Transverse colon (tissue), 4 donors: ENCODE results near the gene SMCO2. TPM values are rescaled to one million over a fixed set of nuclear protein-coding genes. Genes with fewer than 3 reads are reported as not detected.

ENCODE experiments used
- DNase-seq: peaks from one replicate; pipeline ENCODE4 v3.0.0-alpha.2; 2019
- H3K27ac ChIP-seq, 4 donors: fragments of 200-600 bp; sonication (generic); 2 replicates each; pipeline ENCODE4 v1.5.1; 2016 to 2018; ENCODE audit warnings: inconsistent platforms in 4 of 4
- H3K27me3 ChIP-seq: fragments of 200-600 bp; sonication (generic); 2 replicates; pipeline ENCODE4 v1.5.1; 2017; ENCODE audit warnings: inconsistent platforms
- H3K36me3 ChIP-seq, 4 donors: fragments of 200-600 bp; sonication (generic); 2 replicates each; pipeline ENCODE4 v1.5.1; 2017 to 2019; ENCODE audit warnings: inconsistent platforms in 4 of 4
- H3K4me1 ChIP-seq, 4 donors: fragments of 200-600 bp; sonication (generic); 2 replicates each; pipeline ENCODE4 v1.5.1; 2017 to 2020; ENCODE audit warnings: inconsistent platforms in 4 of 4
- H3K4me3 ChIP-seq, 4 donors: fragments of 200-600 bp; sonication (generic); 1 replicate in 1 of 4; 2 replicates in 3 of 4; pipeline versions ENCODE4 v1.5.1 to v1.6.1; 2017 to 2019; ENCODE audit warnings: inconsistent platforms in 4 of 4
- H3K9me3 ChIP-seq, 2 donors: fragments of 200-600 bp; sonication (generic); 2 replicates each; pipeline ENCODE4 v1.5.1; 2017 to 2019; ENCODE audit warnings: inconsistent platforms in 2 of 2
- CTCF ChIP-seq, 5 experiments: fragments of 200-600 bp in 3 of 5; fragments of 450-650 bp in 2 of 5; sonication (generic) in 3 of 5; IDR thresholded peaks; 1 replicate in 2 of 5; 2 replicates in 3 of 5; pipeline ENCODE4 v1.5.1; 2016 to 2017; ENCODE audit warnings: antibody characterized with exemption in 5 of 5, inconsistent platforms in 3 of 5, mild to moderate bottlenecking in 2 of 5, moderate library complexity in 1 of 5
- EP300 ChIP-seq: sonication (generic); formaldehyde crosslinking; IDR thresholded peaks from one replicate; pipeline ENCODE4 v1.6.1; 2017; ENCODE audit warnings: antibody characterized with exemption, low read depth
- POLR2A ChIP-seq: fragments of 450-650 bp; IDR thresholded peaks from one replicate; pipeline ENCODE4 v1.6.1; 2016; ENCODE audit warnings: antibody characterized with exemption, mild to moderate bottlenecking, moderate library complexity
- POLR2AphosphoS5 ChIP-seq, 3 donors: sonication (generic); formaldehyde crosslinking; IDR thresholded peaks; one replicate each; pipeline ENCODE4 v1.6.1; 2016; ENCODE audit warnings: antibody characterized with exemption in 3 of 3
- WGBS, 2 donors: methylation state at CpG; one replicate each; pipeline ENCODE4 v1.1.5; 2018; ENCODE audit warnings: low coverage in 1 of 2; 5-methylcytosine and 5-hydroxymethylcytosine counted together
- in situ Hi-C, 4 donors: fragments of 200-750 bp; cut with MboI; loops; one replicate each; pipeline versions ENCODE4 v1.15.0 to v1.15.1; 2017; ENCODE audit warnings: low sequenced_read_pairs in 3 of 4, low pct_ligation_motif_present in 1 of 4, low pct_unique_long_range_greater_than_20kb in 1 of 4
- intact Hi-C: fragments of 100-400 bp; cut with DNase I; formaldehyde crosslinking; loops from one replicate; pipeline ENCODE4 v1.15.1; 2023; ENCODE audit warnings: low total_unique reads
- total RNA-seq, 4 donors: library from RNA; depleted of rRNA; stranded (reverse); fragments of >200 nt; gene quantifications; one replicate each; pipeline ENCODE4 v1.1.0, GENCODE V29; 2016

The SMCO2 gene
- total RNA-seq, 4 donors from 2014 or later, result not detected

DNA sequence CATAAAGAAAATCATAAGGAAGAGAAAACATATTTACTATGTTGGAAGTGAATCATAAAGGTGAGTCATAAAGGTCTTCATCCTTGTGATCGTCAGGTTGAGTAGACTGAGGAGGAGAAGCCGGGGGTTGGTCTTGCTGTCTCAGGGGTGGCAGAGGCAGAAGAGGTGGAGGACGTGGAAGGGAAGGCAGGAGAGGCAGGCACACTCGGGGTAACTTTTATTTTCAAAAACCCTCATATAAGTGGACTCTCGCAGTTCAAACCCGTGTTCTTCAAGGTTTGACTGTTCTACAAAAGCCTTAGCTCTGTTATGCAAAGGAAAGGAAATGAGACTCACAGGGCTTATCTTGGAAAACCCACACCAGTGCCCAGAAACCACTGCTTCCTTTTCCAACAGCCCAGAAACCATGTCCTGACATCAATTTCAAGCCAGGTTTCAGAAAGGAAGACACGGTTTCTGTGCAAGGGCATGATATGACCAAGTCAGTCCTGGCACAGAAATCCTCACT lies 14.0 kb downstream of the SMCO2 start:
- intact Hi-C loops, result no loop called here
- WGBS, 2 donors, result 20 to 41% methylated on average over 5 to 7 of the region's 7 CpGs

DNA sequence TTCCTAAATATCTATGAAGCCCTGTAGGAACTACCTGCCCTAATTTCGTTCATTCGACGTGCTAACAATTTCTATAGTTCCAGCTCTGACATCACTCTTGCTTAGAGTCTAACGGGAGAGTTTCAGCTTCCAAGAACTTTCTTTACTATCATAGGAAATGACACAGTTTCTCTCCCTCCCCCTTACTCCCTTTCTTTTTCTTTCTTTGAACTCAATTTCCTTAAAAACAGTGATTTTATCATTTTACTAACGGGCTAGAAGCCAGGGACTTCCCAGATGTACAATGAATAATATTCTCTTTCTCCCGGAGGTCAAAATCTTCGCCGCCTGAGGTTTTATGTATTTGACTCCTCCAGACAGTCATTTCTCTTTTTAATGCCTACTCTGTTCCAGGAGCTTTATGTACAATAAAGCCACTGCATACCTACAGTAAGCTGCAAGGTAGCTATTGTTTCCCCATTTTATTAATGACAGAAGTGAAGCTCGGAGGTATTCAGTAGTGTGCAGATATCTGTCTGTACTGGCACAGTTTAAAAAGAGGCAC lies 15.7 kb downstream of the SMCO2 start:
- Histone ChIP-seq H3K27me3 (no peaks in the 10 kb centered on the region), H3K4me3 (no peak overlapping the region), H3K36me3 (no peaks in the 10 kb centered on the region), H3K27ac (peak overlapping the region in 1 of 4 donors; percentile 11), H3K4me1 (peaks cover 0 to 12% (median 3%) of the 10 kb centered on the region in 4 donors), H3K9me3 (no peaks in the 10 kb centered on the region)
- intact Hi-C loops, result no loop called here
- no peak for TF ChIP-seq EP300
- TF ChIP-seq POLR2AphosphoS5 (IDR thresholded peaks at IDR 0.05), result no peak
- no peak for TF ChIP-seq POLR2A
- no peak for TF ChIP-seq CTCF (IDR thresholded peaks at IDR 0.05)
- DNase-seq, result no peak
- in situ Hi-C loops, result no loop called here
- 39 to 55% methylated on average over 5 to 9 of the region's 9 CpGs for WGBS, 2 donors

More for the DNA sequence above, 14.0 kb downstream of the SMCO2 start:
- peak; percentile 19 for DNase-seq
- no peaks in the 10 kb centered on the region for H3K9me3 ChIP-seq
- no peak overlapping the region for H3K27ac ChIP-seq
- in situ Hi-C loops, result no loop called here
- H3K36me3 ChIP-seq, result no peaks in the 10 kb centered on the region
- no peak overlapping the region for H3K4me3 ChIP-seq
- TF ChIP-seq POLR2AphosphoS5 (IDR thresholded peaks at IDR 0.05) (no peak), EP300 (no peak), POLR2A (no peak), CTCF (IDR thresholded peaks at IDR 0.05) (no peak)
- H3K27me3 ChIP-seq, result no peaks in the 10 kb centered on the region
- peaks cover 0 to 12% (median 3%) of the 10 kb centered on the region in 4 donors for H3K4me1 ChIP-seq

DNA sequence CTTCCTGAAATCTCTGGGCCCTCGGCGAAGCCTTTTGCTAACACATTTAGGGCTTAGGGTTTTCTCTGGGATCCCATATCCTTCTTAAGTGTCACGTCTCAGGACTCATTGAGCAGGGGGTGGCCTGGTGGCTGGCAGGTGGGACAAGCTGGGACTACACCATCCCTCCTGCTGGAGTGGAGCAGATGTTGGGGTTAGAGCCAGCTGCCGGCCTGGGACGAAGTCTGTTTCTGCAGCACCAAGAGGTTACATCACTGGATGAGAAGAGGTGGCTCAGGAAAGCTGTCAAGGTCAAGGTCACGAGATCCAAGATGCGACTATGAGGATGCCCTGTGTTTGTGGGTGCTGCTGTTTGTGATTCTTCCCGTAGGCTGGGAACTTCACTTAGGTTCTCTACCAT lies 16.3 kb downstream of the SMCO2 start:
- in situ Hi-C loops, result no loop called here
- Histone ChIP-seq H3K4me1 (peaks cover 0 to 12% (median 3%) of the 10 kb centered on the region in 4 donors), H3K27ac (peak overlapping the region in 1 of 4 donors; percentile 11), H3K36me3 (no peaks in the 10 kb centered on the region), H3K27me3 (no peaks in the 10 kb centered on the region), H3K4me3 (no peak overlapping the region), H3K9me3 (no peaks in the 10 kb centered on the region)
- TF ChIP-seq POLR2A (no peak), POLR2AphosphoS5 (IDR thresholded peaks at IDR 0.05) (no peak), EP300 (no peak), CTCF (IDR thresholded peaks at IDR 0.05) (no peak)
- DNase-seq, result no peak
- intact Hi-C loops, result no loop called here
- WGBS, 2 donors, result 68 to 70% methylated on average over 2 to 8 of the region's 8 CpGs

GRCh38 chr12:27463511-27464219 lies 17.1 kb downstream of the SMCO2 start:
- Histone ChIP-seq H3K9me3 (no peaks in the 10 kb centered on the region), H3K4me1 (peaks cover 0 to 12% (median 3%) of the 10 kb centered on the region in 4 donors), H3K36me3 (no peaks in the 10 kb centered on the region), H3K4me3 (no peak overlapping the region), H3K27me3 (no peaks in the 10 kb centered on the region), H3K27ac (no peak overlapping the region)
- in situ Hi-C loops, result no loop called here
- 52 to 73% methylated on average over 8 to 11 of the region's 11 CpGs for WGBS, 2 donors
- TF ChIP-seq CTCF (IDR thresholded peaks at IDR 0.05), result no peak
- no peak for TF ChIP-seq EP300
- intact Hi-C loops, result no loop called here
- no peak for DNase-seq
